DMS153 treated with DMSO at 0.1 percent for 48 hours (cell line): ENCODE results near the gene ASZ1.

Source experiments
- DNase-seq: peaks from one replicate; lab custom pipeline; 2025; ENCODE audit not compliant: unreplicated experiment; lab: John Stamatoyannopoulos, UW

Gene ASZ1

DNA sequence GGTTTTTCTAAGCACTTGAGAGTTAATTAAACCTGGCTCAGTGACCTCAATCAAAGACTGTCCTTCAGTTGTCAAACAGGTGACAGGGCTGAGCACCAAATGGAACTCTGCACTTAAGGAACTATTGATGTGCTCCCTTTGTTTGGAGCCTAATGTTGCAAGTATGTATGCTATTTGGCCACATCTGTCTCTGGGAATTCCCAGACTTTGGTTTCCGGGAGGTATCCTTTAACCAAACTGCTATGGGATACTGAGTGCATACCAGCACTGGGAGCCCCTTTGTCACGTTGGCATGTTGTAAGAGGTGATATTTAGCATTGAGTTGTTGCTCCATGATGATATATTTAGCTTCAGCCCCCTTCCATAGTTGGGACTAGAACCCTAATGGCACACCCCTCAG lies 25.2 kb downstream of the ASZ1 start:
- DNase-seq, result no peak

- DNase-seq, result no peak
These were observed 25.8 kb downstream of the ASZ1 start for GRCh38 chr7:117401293-117402002.

DNA sequence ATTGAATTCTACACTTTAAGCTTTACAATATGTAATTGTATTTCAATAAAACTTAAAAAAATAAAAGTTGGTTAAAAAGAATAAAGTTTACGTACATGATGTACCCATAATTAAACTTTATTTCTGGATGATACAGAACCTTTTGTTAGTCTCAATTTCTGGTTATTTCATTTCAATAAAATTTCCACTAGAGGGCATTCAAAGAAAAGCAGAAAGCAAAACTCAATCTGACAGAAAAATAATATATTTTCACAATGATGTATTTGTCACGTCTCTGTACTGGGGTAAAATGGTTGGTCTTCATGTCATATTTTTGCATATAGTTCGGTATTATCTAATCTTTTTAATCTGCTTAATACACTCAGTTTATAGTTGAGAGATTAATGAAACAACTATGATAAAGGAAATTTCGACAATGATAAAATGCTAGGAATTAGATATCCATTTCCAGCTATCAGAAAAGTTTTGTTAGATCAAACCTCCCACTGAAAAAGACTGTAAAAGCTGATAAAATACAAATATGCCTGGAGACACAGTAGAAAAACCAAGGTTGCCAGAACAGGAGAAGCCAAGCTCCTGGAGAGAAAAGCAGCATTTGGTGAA lies 27.4 kb downstream of the ASZ1 start:
- DNase-seq, result no peak

DNA sequence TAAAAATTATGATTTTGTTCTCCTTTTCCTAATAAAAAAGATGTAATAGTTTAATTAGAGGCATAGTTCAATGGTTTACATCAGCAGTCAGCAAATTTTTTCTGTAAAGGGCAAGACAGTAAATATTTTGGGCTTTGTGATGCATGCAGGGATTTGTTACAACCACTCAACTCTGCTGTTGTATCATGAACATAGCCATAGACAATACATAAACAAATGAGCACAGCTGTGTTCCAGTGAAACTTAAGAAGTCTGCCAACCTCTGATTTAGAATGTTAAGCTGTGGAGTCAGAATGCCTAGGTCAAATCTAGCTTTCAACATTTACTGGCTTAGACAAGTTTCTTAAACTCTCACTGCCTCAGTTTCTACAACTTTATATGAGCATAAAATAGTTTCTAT lies 31.6 kb downstream of the ASZ1 start:
- no peak for DNase-seq

GRCh38 chr7:117393781-117394180 lies 33.5 kb downstream of the ASZ1 start:
- no peak for DNase-seq

DNA sequence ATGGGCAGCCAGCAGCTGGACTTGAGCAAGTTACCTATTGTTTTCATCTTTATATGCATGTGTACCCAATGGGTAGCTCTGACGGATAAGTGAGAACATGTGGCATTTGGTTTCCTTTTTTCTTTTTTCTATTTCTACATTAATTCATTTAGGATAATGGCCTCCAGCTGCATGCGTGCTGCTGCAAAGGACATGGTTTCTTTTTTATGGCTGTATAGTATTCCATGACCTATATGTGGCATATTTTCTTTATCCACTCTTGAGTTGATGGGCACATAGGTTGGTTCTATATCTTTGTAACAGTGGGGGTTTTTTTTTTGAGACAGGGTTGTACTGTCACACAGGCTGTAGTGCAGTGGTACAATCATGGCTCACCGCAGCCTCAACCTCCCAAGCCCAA lies 37.4 kb downstream of the ASZ1 start:
- DNase-seq, result no peak

DNA sequence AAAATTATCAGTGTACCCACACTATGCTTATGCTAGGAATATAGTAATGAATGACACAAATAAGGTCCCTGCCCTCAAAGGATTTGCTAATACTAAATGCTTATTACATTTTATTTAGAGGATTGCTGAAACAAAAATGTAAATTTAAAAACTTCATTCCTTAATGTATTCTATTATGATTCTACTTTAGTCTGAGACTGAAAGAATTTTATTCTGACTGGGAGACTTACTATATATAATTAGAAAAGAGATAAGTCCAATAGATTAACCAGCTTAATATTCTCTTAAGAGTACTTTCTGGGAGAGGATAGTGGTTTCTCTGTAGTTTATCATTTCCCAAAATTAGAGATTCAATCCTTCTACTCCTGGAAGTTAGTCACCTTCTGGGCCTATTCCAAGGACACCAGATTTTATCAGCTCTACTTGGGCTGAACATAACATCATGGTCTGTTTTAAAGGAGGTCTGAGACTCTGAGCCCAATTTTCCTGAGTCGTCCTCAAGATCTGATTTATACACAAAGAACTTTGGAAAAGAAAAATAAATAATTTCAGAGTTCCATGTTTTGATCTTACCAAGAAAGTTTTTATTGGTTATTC lies 41.1 kb downstream of the ASZ1 start:
- DNase-seq, result no peak

DNA sequence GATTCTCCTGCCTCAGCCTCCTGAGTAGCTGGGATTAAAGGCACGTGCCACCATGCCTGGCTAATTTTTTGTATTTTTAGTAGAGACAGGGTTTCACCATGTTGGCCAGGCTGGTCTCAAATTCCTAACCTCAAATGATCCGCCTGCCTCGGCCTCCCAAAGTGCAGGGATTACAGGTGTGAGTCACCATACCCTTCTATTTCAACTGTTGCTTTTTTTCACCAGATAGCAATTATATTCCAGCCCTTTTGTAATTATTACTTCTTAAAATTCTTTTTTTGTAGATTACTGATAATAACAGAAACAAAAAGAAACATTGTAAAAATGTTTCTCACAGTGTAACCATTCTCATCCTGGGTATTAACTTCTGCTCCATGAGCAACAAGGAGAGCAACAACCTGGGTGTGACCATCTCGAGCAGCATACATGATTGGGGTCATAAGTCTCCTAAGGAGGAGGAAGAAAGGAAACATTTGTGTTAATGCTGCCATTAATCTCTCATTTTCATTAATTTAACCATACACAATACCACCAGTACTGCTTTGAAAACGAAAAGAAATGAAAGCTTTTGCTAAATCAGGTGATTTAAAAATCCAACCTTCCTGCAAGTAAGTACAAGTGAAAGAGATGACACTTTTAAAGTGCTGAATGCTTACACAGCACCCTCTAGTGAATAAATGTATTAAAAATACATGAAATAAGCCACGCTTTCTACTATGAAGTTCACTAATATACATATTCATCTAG lies 41.8 kb downstream of the ASZ1 start:
- DNase-seq, result no peak

DNA sequence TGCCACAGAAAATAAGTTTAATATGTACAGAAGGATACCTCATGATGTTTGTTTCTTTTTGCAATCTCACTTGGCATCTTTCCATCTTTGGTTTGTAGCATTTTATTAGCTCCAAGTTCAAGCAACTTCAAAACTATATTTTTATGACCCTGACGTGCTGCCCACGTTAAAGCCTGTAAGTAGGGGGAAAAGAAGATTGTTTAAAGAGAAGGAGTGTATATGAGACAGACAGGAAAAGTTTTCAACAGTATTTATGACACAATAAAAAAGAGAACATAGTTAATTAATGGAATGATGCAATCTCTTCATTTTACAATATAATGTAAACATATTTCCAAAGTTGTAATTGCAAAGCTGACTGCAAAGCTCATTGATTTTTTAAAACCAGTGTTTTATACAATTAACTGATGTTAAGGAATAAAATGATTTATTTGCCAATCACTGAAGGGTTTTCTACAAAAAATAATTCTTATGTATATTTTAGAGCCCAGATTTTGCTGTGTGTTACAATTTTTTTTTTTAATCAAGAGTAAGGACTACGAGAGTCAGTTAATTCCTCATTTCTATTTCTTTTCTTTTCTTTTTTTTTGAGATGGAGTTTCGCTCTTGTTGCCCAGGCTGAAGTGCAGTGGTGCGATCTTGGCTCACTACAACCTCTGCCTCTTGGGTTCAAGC lies 42.5 kb downstream of the ASZ1 start:
- no peak for DNase-seq

- DNase-seq, result no peak
These were observed 43.7 kb downstream of the ASZ1 start for GRCh38 chr7:117383483-117384189.

DNA sequence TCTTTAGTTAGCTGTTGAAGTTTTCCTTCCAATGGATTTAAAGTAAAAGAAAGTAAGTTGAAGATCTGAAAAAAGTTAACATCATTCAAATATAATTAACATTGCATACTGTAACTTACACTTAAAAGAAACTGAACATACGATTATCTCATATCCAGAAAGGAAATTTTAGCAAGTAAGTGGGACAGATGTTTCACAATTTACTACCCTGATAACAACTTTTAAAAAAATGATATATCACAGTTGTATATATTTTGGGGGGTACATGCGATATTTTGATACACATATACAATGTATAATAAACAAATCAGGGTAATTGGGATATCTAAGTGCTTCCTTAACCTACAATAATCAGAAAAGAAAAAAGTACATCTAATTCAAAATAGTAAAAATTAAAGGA lies 44.2 kb downstream of the ASZ1 start:
- no peak for DNase-seq

GRCh38 chr7:117381362-117381761 lies 45.9 kb downstream of the ASZ1 start:
- DNase-seq, result no peak

- no peak for DNase-seq
These were observed 51.9 kb downstream of the ASZ1 start for GRCh38 chr7:117375380-117375779.

DNA sequence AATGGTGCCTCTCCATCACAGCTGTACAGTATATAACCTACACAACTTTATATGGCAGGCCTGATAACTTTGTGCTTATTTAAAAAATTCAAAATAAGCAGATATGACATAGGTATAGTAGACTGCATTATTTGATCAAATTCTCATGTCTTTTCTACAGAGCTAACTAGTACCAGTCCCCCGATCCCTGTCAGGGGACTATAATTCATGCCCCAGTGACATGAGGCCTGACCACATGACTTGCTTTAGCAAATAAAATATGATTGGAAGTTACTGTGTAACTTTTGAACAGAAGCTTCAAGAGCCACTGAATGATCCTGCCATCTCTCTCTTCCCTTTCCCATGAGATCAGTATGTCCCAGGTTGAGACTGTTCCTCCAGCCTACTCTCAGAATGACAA lies 55.2 kb downstream of the ASZ1 start:
- no peak for DNase-seq

DNA sequence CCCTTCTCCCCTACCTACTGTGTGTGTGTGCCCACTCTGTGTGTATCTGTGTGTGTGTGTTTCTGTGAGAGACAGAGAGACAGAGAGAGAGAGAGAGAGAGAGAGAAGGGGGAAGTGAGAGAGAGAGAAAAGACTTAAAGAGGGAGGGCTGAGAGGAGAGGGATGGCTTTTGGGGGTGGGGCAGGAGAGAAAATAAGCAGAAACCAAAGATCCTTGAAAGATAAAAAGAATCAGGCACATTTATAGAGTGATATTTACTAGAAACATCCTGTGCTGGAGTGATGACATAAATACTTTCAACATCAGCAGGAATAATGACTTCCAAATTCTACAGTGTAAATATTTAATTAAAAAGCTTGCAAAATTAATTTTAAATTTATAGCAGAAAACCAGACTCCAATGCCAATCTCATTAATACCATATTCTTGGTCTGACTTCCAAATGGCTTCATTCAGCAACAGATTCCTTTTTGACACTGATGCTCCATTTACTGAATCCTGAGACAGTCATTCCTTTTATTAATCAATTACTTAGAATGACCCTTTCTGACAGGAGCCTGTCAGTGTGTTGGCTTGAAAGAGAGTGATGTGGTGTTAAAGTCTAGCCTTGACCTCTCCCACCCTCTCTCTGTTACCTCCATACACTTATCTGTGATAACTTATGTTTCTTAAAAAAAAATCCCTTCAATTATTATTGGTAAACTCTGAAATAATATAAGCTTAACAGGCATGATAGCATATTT lies 62.8 kb downstream of the ASZ1 start:
- DNase-seq, result no peak

GRCh38 chr7:117362294-117362888 lies 64.9 kb downstream of the ASZ1 start:
- DNase-seq, result no peak

DNA sequence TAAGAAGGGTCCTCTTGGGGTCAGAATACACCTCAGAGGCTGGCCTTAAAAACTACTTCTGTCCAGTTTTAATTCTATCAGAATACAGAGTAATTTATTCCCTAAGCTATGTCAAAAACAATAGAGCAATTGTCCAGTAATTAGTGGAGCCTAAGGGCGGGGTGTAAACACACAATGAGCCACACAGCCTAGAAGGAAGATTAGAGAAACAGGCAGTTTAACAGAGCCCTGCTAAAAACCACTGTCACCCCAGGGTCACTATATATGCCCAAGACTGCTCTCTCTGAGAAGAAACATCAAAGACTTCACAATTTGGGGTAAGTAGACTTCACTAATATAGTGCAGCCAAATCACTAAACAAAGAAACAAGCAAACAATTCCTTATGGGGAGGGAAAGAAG lies 77.3 kb downstream of the ASZ1 start:
- no peak for DNase-seq

DNA sequence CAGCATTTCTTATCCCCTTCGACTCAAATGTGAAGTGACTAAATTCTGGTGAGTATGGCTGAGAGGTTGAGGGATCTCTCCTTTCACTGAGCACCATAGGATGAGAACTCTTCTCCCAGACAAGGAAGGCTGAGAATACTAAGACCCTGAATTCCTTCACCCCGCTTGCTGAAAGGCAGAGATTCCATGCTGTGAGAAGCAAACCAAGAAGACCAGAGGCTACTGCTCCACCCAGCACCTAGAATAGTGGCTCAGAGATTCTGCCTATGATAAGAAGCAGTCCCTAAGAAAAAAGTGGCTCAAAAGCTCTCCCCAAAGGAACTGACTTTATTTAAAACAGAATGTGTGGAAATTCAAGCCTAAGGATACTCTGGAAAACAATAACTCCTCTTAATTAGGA lies 77.7 kb downstream of the ASZ1 start:
- no peak for DNase-seq

GRCh38 chr7:117347962-117348672 lies 79.2 kb downstream of the ASZ1 start:
- no peak for DNase-seq
